COLO829 (cell line): ENCODE results near the gene S100A8.
"Not testable (repeated sequence)": the region's sequence is repeated elsewhere in the genome, so short reads cannot be mapped to it uniquely, and the experiment has no call there.

ENCODE experiments used
- DNase-seq: peaks from one replicate; pipeline ENCODE4 v3.0.0; 2012; ENCODE audit warnings: low spot score

S100A8 gene

DNA sequence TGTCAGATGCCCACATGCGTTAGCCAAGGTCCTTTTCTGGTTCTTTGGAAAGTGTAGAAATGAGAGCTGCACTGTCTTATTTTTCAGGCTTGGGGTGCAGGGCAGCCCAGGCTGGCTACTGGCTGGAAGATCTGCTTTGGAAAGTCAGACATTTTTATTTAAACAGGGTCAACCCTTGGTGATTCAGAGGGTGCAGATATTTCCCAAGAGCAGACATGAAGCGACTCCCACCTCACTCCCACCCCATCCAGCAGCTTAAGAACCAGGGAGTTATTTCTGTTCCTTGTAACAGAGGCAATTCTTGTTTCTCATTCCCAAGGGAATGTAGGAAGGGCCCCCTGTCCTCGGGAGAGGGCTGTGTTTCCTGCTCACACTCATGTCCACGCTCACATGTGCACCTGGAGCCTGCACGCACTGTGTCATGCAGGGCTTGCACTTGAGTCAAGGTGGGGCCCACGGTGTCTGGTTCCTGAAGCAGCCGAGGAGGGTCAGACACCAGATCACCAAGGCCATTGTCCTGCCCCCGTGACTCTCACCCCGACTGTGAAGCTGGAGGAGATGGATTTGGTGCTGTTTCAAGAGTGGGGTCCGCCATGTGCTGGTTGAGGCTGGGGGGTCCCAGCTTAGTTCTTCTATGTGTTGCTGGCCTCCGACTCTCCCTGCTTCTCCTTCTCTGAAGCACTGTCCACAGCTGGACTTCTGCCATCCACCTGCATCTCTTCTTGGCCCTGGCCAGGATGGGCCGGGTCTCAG lies 26.4 kb upstream of the S100A8 start:
- no peak for DNase-seq

DNA sequence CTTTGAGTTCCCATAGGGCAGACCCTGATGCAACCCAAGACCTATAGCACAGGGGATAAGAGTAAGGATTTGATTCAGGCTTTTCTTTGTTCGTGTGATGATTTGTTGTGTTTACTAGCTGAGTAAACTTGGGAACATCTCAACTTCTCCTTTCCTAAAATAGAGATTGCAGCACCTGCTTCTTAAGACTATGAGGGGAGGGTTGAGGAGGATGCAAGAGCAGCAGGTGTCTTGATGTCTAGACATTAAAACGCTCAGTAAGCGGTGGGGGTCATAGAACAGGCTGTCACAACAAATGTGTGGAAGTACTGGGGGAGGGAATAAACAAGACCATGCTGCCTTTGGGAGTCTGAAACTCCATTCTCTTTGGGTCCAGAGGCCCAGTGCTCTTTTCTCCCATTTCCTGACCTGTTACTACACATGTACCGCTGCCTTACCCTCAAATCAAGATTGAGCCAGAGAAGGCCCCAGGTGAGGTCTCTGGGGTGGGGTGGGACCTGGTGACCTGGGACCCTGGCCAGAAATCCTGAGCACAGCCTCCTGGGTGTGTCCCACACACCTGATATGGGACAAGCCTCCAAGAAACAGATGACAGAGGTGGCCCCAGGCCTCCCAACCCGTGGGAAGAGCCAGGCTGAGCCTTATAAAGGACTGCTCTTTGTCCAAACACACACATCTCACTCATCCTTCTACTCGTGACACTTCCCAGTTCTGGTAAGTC lies 25.1 kb upstream of the S100A8 start, which contains the start of gene S100A7A:
Gene S100A7A (plus strand): TSS at position 671 of the 721 bp plus-strand sequence. CDS start 1,563 bp downstream, outside the sequence.
- no peak for DNase-seq

DNA sequence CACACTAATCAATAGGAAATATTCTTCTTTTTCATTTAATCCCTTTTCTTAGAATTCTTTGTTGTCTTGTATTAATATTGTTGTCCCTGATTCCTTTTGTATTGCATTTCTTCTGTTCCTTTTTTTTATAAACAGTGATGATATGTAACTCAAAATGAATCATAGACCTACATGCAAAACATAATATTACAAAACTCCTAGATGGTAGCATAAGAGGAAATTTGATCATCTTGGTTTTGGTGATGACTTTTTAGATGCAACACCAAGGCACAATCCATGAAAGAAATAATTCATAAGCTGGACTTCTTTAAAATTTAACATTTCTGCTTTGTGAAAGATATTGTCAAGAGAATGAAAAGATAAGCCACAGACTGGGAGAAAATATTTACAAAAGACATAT lies 23.1 kb upstream of the S100A8 start:
- DNase-seq: not testable (repeated sequence)

DNA sequence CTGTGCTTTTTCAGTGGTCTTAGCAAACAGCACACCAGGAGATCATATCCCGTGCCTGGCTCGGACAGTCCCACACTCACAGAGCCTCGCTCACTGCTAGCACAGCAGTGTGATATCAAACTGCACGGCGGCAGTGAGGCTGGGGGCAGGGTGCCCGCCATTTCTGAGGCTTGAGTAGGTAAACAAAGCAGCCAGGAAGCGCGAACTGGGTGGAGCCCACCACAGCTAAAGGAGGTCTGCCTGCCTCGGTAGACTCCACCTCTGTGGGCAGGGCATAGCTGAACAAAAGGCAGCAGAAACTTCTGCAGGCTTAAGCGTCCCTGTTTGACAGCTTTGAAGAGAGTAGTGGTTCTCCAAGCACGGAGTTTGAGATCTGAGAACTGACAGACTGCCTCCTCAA lies 16.4 kb upstream of the S100A8 start:
- not testable (repeated sequence) for DNase-seq

DNA sequence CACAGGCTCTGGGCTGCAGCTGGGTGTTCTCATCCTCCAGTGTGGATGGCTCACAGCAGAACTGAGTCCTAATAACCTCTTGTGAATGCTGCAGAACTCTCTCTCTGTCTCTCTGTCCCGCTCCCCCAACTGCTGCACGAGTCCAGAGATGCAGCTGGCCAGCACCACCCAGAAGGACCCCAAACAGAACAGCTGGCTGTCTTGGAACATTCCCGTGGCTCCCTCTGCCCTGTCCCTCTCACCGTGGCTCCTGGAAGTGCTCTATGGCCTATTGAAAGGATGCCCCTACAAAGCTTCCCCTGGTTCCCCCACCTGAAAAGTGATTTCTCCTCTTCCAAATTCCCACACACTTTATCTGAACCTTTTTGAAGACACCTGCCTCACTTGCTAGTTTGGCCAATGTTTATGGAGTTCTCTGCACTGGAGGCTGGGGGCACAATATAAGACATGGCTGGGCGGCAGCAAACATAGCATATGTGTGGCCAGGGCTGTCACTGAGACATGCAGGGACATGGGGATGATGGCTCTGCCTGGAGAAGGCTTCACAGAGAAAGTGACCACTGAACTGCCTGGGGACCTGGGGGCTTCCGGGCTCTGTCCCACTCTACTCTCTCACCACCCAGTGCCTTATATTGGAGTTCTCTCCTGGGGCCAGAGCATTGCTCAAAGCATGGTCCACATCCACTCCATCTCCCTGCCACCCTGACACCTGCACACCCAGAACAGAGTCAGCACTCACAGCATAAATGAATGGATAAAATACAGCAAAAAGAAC lies 15.1 kb upstream of the S100A8 start:
- not testable (repeated sequence) for DNase-seq

DNA sequence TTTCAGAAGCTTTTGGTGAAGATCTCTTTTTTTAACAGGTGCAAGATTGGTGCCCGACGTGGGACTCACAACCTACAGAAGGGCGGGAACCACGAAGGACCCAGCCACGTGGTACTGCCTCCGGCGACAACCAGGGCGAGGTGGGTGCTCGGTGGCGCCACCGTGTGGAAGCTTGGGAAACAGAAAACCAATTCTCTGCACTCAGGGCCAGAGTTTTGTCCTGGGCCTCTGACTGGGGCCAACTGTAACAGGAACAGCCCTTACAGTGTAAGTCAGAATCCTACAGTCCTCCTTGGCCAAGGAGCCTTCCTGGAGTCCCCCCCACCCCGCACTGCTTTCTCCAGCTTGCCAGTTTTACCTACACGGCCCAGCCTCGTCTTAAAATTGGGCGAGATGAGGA lies 13.9 kb upstream of the S100A8 start:
- peak; percentile 68 for DNase-seq

DNA sequence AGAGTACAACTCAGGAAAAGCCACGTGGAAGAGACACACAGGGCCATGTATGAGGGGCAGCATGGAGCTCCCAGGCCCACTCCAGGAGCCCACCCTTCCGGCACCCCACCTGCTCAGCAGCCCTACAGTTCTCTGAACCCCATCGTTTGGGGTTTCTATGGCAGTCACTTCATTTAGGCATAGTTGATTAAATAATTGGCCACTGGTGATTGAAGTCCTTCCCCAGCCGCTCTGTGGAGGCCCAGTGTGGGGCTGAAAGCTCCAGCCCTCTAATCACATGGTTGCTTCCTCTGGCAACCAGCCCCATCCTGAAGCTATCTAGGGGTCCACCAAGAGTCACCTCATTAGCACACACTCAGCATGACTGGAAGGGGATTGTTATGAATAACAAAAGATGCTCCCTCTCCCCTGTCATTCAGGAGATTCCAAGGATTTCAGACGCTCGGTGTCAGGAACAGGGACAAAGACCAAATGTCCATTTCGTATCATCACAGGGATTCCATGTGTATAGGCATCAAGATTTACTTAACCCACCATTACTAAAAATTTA lies 13.3 kb upstream of the S100A8 start:
- no peak for DNase-seq

DNA sequence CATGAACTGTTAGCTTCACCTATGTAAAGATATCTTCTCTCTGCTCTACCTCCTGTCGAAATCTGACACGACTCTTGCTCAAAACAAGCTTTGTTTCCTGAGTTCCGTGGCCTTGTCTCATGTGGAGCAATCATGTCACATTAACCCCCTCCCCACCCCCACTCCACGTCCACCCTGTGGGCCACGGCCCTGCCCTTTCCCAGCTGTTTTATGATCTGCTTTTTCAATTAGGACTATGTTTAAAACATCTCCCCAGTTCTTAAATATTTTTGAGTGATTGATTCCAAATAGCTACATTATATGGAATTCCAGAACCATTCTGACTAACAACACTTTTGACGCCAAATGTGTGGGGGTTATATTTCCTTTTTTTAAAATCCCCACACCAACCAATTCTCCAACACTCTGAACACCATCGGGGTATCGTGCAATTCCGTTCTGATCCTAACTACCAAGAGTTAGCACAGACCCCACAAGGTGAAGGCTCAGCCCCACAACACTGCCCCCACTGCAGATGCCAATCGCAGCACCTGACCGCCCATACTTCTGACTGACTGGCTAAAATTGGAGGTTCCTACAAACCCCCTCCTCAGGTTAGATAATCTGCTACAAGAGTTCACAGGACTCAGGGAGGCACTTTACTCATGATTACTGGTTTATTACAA lies 12.7 kb upstream of the S100A8 start:
- no peak for DNase-seq

DNA sequence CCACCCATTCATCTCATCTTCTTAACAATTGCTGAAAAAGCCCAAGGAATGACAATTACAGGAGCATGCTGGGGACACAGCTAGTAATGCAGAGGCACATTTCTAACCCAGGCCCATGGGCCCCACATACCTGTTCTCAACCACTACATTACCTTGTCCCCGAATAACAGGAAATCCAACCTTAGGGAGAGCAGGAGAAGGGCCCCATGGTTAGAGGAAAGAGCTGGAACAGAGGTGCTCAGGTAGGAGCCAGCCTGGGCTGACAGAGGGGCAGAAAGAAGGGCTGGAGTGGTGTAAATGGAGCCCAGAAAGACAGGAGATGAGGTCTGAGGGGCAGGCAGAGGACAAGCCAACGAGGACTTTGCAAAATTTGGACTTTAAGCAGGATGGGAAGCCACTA lies 11.4 kb upstream of the S100A8 start:
- no peak for DNase-seq

DNA sequence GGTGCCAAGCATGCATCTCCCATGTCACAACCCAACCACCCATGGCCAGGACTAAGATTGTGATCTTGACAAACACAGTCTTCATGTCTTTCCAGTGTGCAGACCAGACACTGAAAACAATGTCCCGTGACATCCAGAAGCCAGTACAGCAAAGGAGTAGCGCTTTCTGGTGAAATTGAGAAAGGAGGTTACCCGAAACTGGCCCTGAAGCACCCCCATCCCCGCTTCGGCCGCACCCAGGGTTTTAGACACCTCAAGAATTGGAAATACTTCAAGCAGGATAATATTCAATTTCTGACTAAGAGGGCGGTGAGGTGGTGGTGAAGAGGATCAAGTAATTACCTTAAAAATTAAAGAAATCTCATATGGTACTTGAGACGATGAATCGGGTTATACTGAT lies 10.6 kb upstream of the S100A8 start:
- no peak for DNase-seq

DNA sequence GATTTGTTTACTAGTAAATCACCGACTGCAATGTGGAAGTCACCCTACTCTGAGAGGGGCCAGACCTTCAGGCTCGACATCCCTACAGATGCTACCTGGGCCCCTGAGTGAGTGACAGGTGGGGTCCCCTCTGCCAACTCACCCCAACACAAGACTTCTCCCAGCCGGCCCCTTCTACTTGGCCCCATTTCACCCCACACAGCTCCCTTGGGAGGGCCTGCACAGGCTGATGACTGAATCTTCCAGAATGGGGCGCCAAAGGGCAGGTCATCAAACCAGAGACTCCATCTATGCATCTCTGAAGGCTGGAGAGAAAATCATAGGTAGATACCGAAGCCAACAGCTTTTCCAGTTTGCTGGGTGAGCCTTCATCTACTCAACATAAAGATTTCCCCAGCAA lies 9.4 kb upstream of the S100A8 start:
- no peak for DNase-seq

DNA sequence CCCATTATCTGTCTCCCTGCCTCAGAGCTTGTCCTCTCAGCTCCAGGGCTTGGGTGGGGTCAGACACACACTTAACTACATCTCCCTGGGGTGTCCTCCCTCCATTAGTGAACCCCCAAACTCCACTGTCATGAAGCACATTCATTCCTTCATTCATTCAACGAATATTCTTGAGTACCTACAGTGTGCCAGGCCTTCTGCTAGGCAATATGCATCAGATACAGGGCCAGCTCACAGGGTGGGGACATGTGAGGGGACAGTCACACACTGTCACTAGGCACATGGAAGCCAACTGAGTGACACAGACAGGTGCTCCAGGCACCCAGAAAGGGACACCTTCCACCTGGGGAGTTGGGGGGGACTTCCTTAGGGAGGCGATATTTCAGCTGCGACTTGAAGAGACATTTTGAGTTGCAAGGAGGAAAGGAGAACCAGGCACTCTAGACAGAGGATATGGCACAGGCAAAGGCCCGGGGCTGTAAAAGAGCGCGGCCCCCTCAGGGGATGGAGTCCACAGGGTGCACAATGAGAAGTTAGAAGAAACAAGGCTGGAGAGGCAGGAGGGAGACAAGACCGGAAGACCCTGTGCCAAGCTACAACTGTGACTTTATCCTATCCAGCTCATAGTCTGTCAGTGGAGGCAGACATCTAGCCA lies 8.7 kb upstream of the S100A8 start:
- no peak for DNase-seq

DNA sequence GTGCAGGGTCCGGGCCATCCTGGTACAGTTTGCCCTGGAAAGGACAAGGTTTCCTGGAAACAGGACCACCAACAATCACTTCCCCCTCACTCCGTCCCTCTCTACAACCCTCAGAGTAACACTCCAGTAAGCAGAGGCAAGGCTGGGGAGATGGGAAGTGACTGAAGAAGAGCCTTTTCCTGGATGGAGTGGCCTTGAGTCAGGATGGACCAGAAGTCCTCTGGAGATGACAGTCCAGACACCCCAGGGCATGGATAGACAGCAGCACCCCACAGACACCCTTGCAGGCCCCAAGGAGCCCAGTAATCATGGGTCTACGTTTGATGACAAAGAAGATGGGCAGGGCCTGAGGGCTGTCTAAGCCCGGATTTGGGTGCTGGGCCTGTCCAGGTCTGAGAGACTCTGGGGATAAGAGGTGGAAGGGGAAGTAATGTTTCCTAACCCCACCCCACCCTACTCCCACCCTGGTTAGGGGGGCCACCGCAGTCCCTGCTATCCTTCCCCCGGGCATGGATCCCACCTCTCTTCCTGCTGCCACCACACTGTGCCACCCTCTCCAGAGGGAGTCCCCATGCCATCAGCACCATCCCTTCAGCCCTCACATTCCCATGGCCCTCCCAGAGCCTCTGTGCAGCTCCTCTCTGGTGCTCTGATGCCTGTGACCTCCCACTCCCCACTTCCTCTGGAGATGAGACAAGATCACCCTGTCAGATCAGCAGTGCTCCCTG lies 7.2 kb upstream of the S100A8 start:
- no peak for DNase-seq

DNA sequence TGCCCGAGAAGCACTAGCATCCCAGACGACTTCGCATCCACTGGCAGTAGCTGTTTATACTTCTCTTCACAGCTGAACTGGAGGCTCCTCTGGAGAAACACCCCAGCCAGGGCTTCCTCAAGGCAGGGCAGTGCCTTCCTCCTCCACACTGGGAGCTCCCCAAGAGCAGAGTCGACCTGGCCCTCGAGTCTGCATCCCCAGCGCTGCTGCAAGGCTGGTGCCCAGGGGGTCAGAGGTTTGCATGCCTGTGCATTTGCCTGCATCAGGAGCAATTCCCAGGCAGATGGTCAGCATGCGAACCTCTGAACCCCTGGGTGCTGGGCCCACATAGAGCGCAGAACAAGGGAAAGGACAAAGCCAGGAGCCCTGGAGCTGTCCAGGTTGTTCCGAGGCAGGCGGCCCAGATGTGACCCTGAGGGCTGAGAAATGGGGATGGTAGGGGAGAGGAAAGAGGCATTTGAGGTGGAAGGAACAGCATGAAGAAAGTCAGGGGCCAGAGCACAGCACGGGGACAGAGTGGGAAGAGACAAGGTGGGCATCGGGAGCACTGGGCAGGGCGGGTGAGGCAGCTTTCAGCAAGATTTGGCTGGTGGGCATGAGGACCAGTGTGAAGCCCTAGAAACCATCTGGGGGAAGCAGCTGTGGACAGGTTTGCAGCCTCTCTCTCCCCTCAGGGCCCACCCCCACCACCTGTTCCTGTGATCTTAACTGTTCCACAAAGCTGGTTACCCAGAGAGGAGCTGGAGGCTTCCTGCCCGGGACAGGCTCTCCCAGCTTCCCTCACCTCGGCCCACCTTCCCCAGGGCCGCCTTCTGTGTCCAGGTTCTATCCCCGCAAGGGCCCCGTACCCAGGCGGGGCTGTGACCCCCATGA lies 6.4 kb upstream of the S100A8 start:
- no peak for DNase-seq

DNA sequence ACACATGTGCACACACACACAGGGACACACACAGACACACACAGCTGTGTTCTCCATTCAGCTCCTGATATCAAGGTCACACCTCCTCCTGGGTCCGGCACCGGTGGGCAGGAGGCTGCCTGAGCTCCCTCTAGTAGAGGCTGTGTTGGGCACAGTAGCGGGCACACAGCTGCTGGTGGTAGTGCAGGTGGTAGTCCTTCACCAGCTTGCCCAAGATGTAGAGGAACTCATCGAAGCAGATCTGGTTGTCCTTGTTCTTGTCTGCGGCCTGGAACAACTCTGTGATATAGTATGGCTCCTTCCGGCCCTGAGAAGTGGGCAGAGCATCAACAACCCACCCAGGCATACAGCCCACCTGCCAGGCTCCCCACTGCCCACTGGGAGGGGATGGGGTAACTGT lies 5.6 kb upstream of the S100A8 start:
- no peak for DNase-seq

DNA sequence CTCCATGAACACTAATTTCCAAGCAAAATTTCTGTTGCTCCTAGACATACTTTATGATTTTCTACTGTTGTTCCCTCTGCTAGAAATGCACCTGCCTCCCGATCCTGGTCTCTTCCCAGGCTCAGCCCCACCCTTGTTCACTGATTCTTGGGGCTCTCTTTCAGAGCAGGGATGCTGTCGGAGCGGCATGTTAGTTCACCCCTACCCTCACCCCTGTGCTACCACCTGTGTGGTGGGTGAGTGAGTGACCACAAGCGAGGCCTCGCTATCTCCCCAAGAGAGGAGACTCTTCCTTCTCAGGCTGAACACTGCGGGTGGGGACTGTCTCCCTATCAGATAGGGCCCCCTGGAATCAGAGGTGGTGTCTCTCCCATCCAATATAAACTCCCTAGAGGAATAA lies 4.9 kb upstream of the S100A8 start:
- DNase-seq: no peak

DNA sequence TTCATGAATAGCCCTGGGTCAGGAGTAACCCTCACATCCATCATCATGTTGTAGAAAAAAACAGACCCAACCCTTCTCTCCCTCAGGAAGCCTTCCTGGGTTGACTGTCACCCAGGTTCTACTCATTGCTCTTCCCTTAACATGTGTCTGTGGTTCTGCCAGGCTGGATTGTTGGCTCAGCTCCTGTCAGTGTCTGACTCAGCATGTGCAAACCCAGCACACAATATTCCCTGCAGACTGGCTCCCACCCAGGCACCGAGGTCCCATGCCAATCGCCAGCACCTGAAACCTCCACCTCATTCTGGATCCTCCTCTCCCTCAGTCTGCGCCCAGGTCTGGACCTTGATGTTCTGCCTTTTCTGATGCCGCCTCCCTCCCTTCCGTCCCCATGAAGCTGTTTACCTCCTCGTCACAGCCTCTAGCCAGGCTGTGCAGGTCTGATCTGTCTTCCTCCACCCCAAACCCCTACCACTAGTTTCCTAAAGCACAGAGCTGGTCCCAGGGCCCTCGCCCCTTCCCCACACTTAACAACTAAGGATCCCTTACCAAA lies 4.3 kb upstream of the S100A8 start:
- DNase-seq: no peak

DNA sequence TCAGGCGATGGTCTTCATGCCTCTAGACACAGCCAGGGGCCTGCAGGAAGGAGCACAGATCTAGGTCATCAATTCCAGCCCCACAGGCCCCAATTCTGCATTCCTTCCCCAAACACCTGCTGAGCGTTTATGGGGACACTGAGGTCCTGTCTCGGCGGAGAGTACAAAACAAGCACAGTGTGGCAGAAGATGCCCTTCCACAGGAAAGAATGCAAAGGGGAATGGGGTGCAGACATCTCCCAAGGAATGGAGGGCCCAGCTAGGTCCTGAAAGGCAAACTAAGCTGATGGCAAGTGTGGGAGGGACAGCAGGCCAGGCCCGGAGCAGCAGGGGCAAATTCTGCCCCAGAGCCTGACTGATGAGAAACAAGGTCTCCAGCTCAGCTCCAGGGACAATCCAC lies 3.5 kb upstream of the S100A8 start:
- no peak for DNase-seq

DNA sequence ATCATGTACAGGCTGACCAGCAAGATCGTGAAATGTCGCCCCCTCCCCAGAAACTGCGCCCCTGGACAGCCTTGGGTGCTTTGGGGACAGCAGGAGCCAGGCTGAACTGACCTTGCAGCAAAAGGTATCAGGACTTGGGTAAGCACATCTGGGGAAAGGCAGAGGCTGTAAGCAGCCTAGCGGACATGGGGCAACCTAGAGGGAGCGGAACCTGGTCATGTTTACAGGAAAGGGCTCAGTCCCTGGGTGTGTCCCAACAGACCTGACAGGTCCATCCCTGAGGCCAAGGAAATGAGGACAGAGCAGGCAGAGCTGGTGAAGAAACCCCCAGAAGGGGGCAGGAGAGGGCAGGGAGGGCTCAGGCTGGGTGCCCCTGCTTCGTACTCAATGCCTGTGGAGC lies 3.1 kb upstream of the S100A8 start:
- DNase-seq: no peak
